ENCODE results near the gene ZNF710.

ZNF710 gene

GRCh38 chr15:90040618-90041017, 39.5 kb downstream of the ZNF710 start:
- no peak for DNase-seq

DNA sequence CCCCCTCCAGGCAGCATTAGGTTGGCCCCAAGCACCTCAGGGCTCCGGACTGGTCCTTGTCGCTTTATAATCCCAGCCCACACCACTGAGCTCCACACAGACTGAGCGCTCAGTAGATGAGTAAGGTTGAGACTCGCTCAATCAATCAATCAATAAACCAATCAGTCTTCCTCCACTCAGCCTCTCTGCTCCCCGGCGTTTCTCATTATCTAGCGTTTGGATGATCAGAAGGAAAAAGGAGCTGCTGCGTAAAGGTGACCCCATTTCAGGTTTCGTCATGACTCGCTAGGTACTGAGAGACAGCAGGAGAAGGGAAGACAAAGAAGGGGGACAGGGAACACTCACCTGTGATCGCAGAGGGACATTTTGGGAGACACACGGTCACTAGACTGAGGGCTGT, 41.2 kb downstream of the ZNF710 start:
- no peak for DNase-seq

DNA sequence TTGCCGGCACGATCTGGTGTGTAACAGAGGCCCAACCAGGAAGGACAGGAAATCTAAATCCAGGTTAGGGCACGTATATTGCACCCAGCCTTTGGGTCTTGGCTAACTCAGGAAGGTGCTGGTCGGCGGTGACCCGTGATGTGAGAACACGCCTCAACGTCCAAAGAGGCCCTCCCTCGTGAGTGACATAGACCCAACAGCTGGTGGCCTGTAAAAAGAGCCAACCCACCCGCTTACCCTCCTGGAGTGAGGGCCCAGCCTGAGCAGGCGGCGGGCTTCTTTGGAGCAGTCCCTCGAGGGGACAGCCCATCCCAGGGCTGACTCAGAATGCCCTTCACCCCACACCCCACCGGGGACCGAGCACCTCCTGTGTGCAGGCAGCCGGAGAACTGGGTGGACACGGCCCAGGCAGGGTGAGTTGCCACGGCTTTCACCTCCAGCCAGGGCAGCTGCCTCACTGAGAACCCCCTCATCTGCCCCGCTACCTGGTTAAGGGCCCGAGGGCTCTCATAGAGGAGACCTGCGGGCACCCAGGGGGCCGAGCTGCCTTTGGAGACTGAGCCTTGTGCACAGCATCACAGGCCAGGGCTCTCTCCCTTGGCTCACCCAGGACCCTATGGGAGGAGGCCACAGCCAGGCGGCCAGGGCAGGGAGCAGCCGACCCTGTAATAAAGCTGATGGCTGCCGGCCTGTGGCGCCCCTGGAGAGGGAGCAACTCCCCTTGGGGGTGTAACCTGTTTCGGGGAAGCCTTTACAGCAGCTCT, 41.8 kb downstream of the ZNF710 start:
- no peak for DNase-seq

- no peak for DNase-seq
These were observed 42.4 kb downstream of the ZNF710 start for GRCh38 chr15:90043530-90044010.

DNA sequence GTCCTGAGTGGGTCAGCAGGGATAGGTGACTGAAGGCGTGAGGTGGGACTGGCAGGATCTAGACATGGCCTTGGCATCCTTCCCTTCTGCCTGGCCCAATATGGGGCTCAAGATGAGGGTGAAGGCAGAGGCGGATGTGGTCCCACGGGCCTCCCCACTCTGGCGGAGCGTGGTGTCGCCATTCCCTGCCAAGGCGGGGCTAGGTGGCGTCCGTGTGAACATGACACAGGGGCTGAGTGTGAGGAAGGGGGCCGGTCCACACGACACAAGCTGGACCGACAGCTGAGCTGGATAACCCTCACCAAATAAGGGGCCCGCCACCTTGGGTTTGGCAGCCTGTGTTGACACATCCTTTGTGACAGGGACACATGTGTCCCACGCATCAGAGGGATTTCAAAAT, 43.1 kb downstream of the ZNF710 start:
- DNase-seq, result no peak

DNA sequence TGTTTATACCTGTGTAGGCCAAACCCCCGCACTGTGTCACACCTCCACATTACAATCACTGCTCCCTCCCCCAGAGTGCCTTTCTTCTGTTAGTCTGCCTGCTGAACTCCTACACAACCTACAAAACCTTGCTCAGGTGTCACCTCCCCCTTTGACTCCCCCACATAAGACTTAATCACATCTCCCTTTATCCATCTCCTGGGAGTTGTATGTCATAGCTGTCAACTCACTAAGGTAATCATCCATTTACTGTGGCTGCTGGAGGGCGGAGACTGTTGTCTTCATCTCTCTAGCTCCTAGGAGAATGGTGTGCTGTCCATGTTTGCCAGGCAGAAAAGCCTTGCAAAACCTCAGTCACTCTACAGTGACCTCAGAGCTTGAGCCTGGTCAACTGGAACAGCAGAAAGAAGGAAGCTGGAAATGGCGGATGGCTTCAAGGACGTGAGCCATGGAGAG, 43.8 kb downstream of the ZNF710 start:
- DNase-seq, result no peak

DNA sequence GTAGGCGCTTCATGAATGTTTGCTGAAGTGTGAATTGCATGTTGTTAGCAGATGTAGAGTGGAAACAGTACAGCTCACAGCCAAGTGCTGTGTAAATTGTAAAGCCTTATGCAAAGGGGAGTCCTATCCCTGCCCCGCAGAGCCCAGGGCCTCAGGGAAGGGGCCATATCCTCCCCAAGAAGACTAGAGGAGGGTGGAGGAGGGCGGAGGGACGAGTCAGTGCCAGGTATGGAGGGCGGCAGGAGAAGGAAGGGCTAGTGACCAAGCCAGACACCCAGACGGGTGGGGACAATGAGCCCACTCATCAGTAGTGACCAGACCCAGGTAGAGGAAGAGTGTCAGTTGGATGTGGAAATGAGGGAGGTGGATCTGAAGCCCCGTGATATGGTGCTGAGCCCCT, 45.2 kb downstream of the ZNF710 start:
- DNase-seq, result no peak

DNA sequence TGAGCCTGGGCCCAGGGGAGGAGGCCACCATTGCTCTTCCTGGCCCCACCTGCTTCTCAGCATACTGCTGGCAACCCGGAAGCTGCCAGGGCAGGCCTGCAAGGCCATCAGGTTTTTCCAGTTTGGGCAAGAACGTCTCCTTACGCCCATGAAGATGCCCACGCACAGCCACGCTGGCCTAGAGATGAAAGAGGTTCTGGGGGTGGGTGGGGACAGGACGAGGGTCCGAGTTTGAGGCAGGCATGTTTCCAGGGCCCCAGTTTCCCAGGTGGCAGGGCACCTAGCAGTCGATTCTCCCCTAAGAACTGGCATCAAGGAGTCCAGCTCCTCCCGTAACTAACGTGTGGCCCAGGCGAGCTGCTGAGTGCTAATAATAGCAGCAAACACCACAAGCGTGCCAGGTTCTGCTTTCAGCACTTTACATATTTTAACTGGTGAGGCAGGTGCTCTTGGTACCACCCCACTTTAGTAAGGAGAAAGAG, 45.8 kb downstream of the ZNF710 start:
- DNase-seq, result no peak

- DNase-seq, result no peak
These were observed 46.9 kb downstream of the ZNF710 start for GRCh38 chr15:90047956-90048575.

GRCh38 chr15:90049030-90049429, 47.9 kb downstream of the ZNF710 start:
- DNase-seq, result no peak

DNA sequence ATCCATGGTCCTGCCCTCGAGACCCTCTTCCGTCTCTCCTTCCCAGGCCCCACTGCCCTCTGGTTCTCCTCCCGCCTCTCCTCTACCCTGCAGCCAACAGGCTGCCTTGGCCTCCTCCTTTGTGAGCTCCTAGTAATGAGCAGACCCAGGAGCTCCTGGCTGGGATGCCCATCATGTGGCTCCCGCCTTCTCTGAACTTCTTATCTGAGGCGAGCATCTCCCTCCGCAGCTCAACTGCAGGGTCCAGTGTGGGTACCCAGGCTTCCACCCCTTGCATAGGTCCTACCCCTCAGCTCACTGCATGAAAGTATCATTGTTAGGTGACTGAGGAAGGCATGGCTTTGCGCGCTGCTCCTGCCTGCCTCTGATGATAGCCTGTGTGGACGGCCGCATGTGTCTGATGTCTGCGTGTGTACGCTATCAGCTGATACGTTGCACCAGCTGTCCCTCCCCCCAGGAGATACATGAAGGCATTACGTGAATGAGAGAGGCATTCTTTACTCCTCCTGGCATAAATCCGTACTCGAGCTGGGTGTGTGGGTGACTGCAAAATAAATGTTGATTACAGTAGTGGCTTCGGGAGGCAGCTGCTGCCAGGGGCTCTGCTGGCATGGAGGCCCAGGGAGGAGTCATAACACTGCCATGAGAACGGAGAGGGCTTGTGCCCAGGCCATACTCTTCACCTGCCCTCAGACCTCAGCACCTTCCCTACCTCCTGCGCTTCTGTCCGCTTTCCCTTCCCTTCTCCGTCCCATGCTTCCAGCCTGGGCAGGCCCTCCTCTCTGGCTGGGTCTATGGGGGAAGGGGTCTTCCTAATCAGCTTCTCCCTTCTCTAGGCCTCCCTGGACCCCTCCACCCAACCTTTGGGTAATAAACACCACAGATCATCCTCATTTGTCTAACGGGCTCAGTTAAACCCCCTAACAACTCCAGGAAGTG, 48.8 kb downstream of the ZNF710 start:
- no peak for DNase-seq

- no peak for DNase-seq
These were observed 50.8 kb downstream of the ZNF710 start for GRCh38 chr15:90051874-90052273.

GRCh38 chr15:90053685-90054466, 52.8 kb downstream of the ZNF710 start:
- no peak for DNase-seq

DNA sequence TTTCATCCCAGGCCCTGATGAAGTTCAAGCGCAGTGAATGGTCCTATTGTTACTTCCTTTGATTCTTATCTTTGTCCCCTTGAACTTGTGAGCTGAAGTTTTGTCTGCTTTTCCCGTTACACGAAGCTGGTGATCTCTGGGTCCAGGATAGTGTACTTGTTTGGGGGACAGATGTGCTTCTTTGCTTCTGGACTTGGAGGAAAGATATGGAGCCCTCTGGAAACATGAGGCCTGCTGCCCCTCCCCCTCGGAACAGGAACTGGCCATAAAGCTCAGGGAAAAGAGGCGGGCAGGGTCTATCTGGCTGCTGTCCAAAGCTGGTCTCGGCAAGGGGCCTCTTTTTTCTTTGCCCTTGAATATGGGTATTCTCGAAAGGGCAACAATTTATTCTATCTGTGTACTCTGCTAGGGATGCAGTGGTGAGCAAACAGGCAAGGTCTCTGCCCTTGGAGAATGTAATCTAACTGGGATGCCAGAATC, 53.5 kb downstream of the ZNF710 start:
- no peak for DNase-seq

GRCh38 chr15:90055182-90055581, 54.1 kb downstream of the ZNF710 start:
- no peak for DNase-seq

- DNase-seq, result no peak
These were observed 55.4 kb downstream of the ZNF710 start for GRCh38 chr15:90056529-90056928.

DNA sequence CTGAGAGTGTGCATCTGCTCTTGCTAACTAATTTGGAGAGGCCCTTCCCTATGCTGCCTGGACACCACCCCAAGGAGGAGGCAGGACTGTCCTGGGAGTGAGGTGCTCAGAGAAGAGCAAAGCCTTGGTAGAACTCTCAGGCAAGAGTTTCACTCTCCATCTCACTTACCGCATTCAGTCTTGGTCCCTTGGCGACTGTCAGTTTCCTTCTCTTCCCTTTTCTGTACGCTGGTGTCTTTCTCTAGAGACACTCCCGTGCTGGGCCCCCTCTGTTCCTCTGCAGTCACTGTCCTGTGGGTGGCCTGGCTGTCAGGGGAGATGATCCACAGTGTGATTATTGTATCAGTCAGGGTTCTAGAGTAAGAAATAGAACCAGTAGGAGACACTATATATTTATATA, 57.2 kb downstream of the ZNF710 start:
- DNase-seq, result no peak

GRCh38 chr15:90058775-90059174, 57.7 kb downstream of the ZNF710 start:
- DNase-seq, result no peak

DNA sequence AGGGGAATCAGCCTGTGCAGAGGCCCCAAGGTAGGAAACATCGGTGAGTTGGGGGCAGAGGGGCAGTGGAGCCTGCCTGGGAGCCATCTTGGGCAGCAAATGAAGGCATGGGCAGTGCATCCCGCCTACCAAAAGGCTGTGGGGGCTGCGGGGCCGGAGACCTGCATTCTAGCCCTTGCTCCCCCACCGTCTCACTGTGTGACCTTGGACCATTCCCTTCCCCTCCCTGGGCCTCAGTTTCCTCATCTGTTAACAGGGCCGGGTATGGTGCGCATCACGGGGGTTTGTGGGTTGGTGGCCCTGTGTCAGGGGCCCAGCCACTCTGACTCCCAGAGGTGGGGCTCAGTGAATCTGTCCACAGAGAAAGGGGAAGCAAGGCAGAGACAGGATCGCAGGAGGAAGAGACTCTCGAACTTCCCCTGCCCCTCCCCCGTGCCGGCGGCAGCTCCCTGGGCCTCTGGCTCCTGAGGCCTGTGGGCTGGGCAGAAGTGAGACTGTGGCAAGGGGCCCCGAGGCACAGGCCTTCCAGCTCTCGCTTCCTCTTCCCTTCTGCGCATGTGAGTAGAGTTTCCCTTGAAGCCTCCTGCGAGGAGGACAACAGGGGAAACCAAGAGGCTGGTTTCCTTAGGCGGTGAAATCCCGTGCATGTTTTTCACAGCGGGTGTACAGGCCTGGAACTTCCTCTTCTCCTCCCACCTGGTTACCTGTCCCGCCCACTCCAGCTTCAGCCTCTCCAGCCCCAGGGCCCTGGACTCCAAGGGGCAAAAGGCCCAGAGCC, 58.3 kb downstream of the ZNF710 start:
- peak; percentile 47 to 50 for DNase-seq

DNA sequence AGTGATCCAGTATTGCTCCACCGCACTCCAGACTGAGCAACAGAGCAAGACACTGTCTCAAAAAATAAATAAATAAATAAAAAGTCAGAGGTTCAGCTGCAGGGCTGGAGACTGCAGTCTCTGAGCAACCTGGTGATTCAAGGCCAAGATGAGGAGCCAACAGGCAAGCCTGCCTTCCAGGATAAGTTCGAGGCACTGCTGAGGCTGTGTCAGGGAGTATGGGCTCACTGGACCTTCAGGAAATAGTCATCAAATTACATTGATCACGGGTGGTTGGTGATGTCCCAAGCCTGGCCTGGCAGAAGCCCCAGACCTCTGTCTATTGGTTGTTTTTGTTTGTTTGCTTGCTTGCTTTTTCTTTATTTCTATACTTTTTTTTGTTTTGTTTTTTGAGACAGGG, 59.7 kb downstream of the ZNF710 start:
- no peak for DNase-seq

- DNase-seq, result peak; percentile 42 to 43
These were observed 60.9 kb downstream of the ZNF710 start for GRCh38 chr15:90062023-90062442.
